HepG2 (cell line): ENCODE results near the gene NSMF. TPM values are rescaled to one million over a fixed set of nuclear protein-coding genes. Genes with fewer than 3 reads are reported as not detected.
A peak's percentile ranks its signal among the peaks of the same experiment; 100 is the strongest.

ENCODE experiments used
- BATF2 ChIP-seq: sonication (generic); formaldehyde crosslinking; IDR thresholded peaks from 2 replicates; pipeline ENCODE4 v1.8.0; 2022; ENCODE audit warnings: mild to moderate bottlenecking, missing genetic modification reagents, moderate library complexity
- KDM6A ChIP-seq: IDR thresholded peaks from 2 replicates; pipeline ENCODE4 v1.6.1; 2016; ENCODE audit warnings: low read depth
- PTBP1 ChIP-seq: fragments of 200-400 bp; formaldehyde crosslinking; IDR thresholded peaks from 2 replicates; pipeline ENCODE4 v1.6.1; 2018; ENCODE audit warnings: low read length, low read depth; ENCODE audit not compliant: poor library complexity, severe bottlenecking
- RFXANK ChIP-seq: IDR thresholded peaks from 2 replicates; pipeline ENCODE4 v1.6.1; 2016
- ZFP91 ChIP-seq: sonication (generic); formaldehyde crosslinking; IDR thresholded peaks from 2 replicates; pipeline ENCODE4 v1.9.0; 2022; ENCODE audit warnings: missing genetic modification reagents, mild to moderate bottlenecking, borderline replicate concordance
- ZMAT3 ChIP-seq: sonication (generic); formaldehyde crosslinking; conservative IDR thresholded peaks from 2 replicates; pipeline ENCODE4 v1.7.0; 2021; ENCODE audit warnings: missing genetic modification reagents
- ZMYM3 ChIP-seq: sonication (generic); formaldehyde crosslinking; IDR thresholded peaks from 2 replicates; pipeline ENCODE4 v1.5.1; 2020; ENCODE audit warnings: mild to moderate bottlenecking, missing genetic modification reagents
- ZNF142 ChIP-seq: sonication (generic); formaldehyde crosslinking; IDR thresholded peaks from 2 replicates; pipeline ENCODE4 v1.4.0; 2020; ENCODE audit warnings: missing genetic modification reagents
- ZNF276 ChIP-seq: sonication (generic); formaldehyde crosslinking; IDR thresholded peaks from 2 replicates; pipeline ENCODE4 v1.4.0; 2020; ENCODE audit warnings: mild to moderate bottlenecking, low read depth, missing genetic modification reagents
- ZNF563 ChIP-seq: sonication (generic); formaldehyde crosslinking; IDR thresholded peaks from 2 replicates; pipeline ENCODE4 v1.8.0; 2022; ENCODE audit warnings: mild to moderate bottlenecking, moderate library complexity, missing genetic modification reagents
- ZNF674 ChIP-seq: sonication (generic); formaldehyde crosslinking; IDR thresholded peaks from 2 replicates; pipeline ENCODE4 v1.5.0; 2020; ENCODE audit warnings: low read depth, mild to moderate bottlenecking, missing genetic modification reagents
- ZNF761 ChIP-seq: sonication (generic); formaldehyde crosslinking; conservative IDR thresholded peaks from 2 replicates; pipeline ENCODE4 v1.4.0; 2020; ENCODE audit warnings: mild to moderate bottlenecking, missing genetic modification reagents
- ZNF766 ChIP-seq: sonication (generic); formaldehyde crosslinking; IDR thresholded peaks from 2 replicates; pipeline ENCODE4 v1.5.0; 2020; ENCODE audit warnings: missing genetic modification reagents, borderline replicate concordance
- ZNF780A ChIP-seq: sonication (generic); formaldehyde crosslinking; IDR thresholded peaks from 2 replicates; pipeline ENCODE4 v1.8.0; 2022; ENCODE audit warnings: mild to moderate bottlenecking, missing genetic modification reagents, moderate library complexity
- polyA plus RNA-seq, 8 experiments: library from polyadenylated mRNA; depleted of rRNA in 3 of 8; stranded (reverse) in 7 of 8; unstranded in 1 of 8; fragments of >200 nt; fragmentation: Illumina TruSeq in 4 of 8; extraction: Trizol in 4 of 8; gene quantifications; 2 replicates each; pipeline versions ENCODE4 v1.2.1 to v1.2.3, GENCODE V29; 2011 to 2016; ENCODE audit warnings: low read depth in 4 of 8, missing spikeins in 1 of 8, mixed read lengths in 1 of 8; ENCODE audit not compliant: insufficient read depth in 1 of 8
- total RNA-seq, 5 experiments: library from RNA; depleted of rRNA; stranded (reverse); fragments of >200 nt; fragmentation: Illumina TruSeq; extraction: Trizol; gene quantifications; 2 replicates each; pipeline ENCODE4 v1.2.3, GENCODE V29; 2016; ENCODE audit warnings: low read depth in 1 of 5

Gene NSMF
- total and polyA plus RNA-seq, 2 of the 13 experiments (the other 11 are each of a cell fraction or from before 2014, with no cell fraction given): 44.3 to 183 TPM

GRCh38 chr9:137422604-137423513 is 36.3 kb downstream of the NSMF start, which contains the start of the genes EXD3 and NOXA1 (continued):
- TF ChIP-seq ZNF142 (no peak), ZFP91 (CRISPR knock-in tag) (peak; percentile 64), ZNF766 (CRISPR knock-in tag) (no peak), PTBP1 (no peak), BATF2 (CRISPR knock-in tag) (no peak), KDM6A (no peak), ZMYM3 (CRISPR knock-in tag) (no peak), ZNF276 (CRISPR knock-in tag) (no peak; the same call in 1 of the 2 replicates), RFXANK (no peak), ZNF563 (peak; percentile 85), ZNF761 (no peak), ZNF780A (CRISPR knock-in tag) (no peak), ZNF674 (no peak), ZMAT3 (CRISPR knock-in tag) (peak; percentile 89; the same call in 1 of the 2 replicates)
